ENCODE data around the gene FGD5.

FGD5 gene

GRCh38 chr3:14823910-14824629, 5.3 kb downstream of the FGD5 start:
- ChIA-PET POLR2A (ENCODE audit: low non-redundant PET) (no interaction called here), CTCF (no interaction called here)
- no peak for DNase-seq (ENCODE audit: low spot score)
- TF ChIP-seq CTCF (conservative IDR thresholded peaks at IDR 0.05; ENCODE audit: low read depth) = no peak
- H3K27ac ChIP-seq = no peak overlapping the region

GRCh38 chr3:14824646-14825045, 5.9 kb downstream of the FGD5 start:
- ChIA-PET CTCF (no interaction called here), POLR2A (ENCODE audit: low non-redundant PET) (no interaction called here)
- no peak for TF ChIP-seq CTCF (conservative IDR thresholded peaks at IDR 0.05; ENCODE audit: low read depth)
- H3K27ac ChIP-seq = no peak overlapping the region
- DNase-seq (ENCODE audit: low spot score) = no peak

- POLR2A ChIA-PET (ENCODE audit: low non-redundant PET) = no interaction called here
- CTCF ChIA-PET = interaction anchor here (0.6 kb wide), 1 partner anchor 294 kb away, joined by 3 read pairs; no protein-coding TSS in a partner anchor
- no peak for TF ChIP-seq CTCF (conservative IDR thresholded peaks at IDR 0.05; ENCODE audit: low read depth)
- no peak overlapping the region for H3K27ac ChIP-seq
- no peak for DNase-seq (ENCODE audit: low spot score)
These were observed 7.3 kb downstream of the FGD5 start for GRCh38 chr3:14826069-14826468.

- ChIA-PET POLR2A (ENCODE audit: low non-redundant PET) (no interaction called here), CTCF (interaction anchor here (0.6 kb wide), 1 partner anchor 20 kb away, joined by 3 read pairs; no protein-coding TSS in a partner anchor)
- no peak for TF ChIP-seq CTCF (conservative IDR thresholded peaks at IDR 0.05; ENCODE audit: low read depth)
- no peak for DNase-seq (ENCODE audit: low spot score)
- H3K27ac ChIP-seq = no peak overlapping the region
These were observed 9.0 kb downstream of the FGD5 start for GRCh38 chr3:14827776-14828175.

GRCh38 chr3:14829811-14830210, 11.0 kb downstream of the FGD5 start:
- ChIA-PET POLR2A (ENCODE audit: low non-redundant PET) (no interaction called here), CTCF (no interaction called here)
- no peak overlapping the region for H3K27ac ChIP-seq
- DNase-seq (ENCODE audit: low spot score) = no peak
- no peak for TF ChIP-seq CTCF (conservative IDR thresholded peaks at IDR 0.05; ENCODE audit: low read depth)

GRCh38 chr3:14831916-14832450, 13.2 kb downstream of the FGD5 start:
- no peak for TF ChIP-seq CTCF (conservative IDR thresholded peaks at IDR 0.05; ENCODE audit: low read depth)
- ChIA-PET POLR2A (ENCODE audit: low non-redundant PET) (no interaction called here), CTCF (no interaction called here)
- H3K27ac ChIP-seq = no peak overlapping the region
- DNase-seq (ENCODE audit: low spot score) = no peak

Data from RWPE1 (cell line).